ENCODE data around the gene TPTE.
"Not testable (repeated sequence)": the region's sequence is repeated elsewhere in the genome, so short reads cannot be mapped to it uniquely, and the experiment has no call there.

GRCh38 chr21:10629239-10629638, 107.9 kb downstream of the TPTE start:
- TF ChIP-seq CTCF (IDR thresholded peaks at IDR 0.05); SREBF2 (IDR thresholded peaks at IDR 0.05); RFX5 (IDR thresholded peaks at IDR 0.05); POLR2A (IDR thresholded peaks at IDR 0.05; ENCODE audit: low read length); REST (IDR thresholded peaks at IDR 0.05); MAFK (IDR thresholded peaks at IDR 0.05; ENCODE audit: partially characterized antibody); E2F6 (IDR thresholded peaks at IDR 0.05; ENCODE audit: borderline replicate concordance, low read depth); KDM5A (IDR thresholded peaks at IDR 0.05); PBX3 (IDR thresholded peaks at IDR 0.05): not testable (repeated sequence)
